ENCODE measurements around the gene RDH14.

DNA sequence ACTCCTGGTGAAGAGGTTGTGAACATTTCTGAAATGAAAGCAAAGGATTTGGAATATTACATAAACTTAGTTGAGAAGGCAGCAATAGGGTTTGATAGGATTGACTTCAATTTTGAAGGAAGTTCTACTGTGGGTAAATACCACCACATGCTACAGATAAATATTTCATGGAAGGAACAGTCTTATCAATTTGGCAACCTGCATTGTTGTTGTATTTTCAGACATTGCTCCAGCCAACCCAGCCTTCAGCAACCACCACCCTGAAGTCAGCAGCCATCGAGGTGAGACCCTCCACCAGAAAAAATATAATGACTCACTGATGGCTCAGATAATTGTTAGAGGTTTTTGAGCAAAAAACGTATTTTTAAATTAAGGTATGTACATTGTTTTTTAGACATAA is 10.0 kb downstream of the RDH14 start:
- TF ChIP-seq EGR1 (IDR thresholded peaks at IDR 0.05; ENCODE audit: low read depth in 2 of 2) (no peak), TAF1 (conservative IDR thresholded peaks at IDR 0.05) (no peak), RAD21 (IDR thresholded peaks at IDR 0.05) (no peak), YY1 (IDR thresholded peaks at IDR 0.05) (no peak), ATF3 (IDR thresholded peaks at IDR 0.05) (no peak), SP1 (IDR thresholded peaks at IDR 0.05) (no peak), GABPA (IDR thresholded peaks at IDR 0.05 in 1 of 2, conservative IDR thresholded peaks at IDR 0.05 in 1 of 2) (no peak), FOXA1 (IDR thresholded peaks at IDR 0.05) (no peak), HNF4G (IDR thresholded peaks at IDR 0.05) (no peak), RXRA (IDR thresholded peaks at IDR 0.05) (no peak), JUND (IDR thresholded peaks at IDR 0.05) (no peak)
- TF ChIP-seq, protein P1, sequence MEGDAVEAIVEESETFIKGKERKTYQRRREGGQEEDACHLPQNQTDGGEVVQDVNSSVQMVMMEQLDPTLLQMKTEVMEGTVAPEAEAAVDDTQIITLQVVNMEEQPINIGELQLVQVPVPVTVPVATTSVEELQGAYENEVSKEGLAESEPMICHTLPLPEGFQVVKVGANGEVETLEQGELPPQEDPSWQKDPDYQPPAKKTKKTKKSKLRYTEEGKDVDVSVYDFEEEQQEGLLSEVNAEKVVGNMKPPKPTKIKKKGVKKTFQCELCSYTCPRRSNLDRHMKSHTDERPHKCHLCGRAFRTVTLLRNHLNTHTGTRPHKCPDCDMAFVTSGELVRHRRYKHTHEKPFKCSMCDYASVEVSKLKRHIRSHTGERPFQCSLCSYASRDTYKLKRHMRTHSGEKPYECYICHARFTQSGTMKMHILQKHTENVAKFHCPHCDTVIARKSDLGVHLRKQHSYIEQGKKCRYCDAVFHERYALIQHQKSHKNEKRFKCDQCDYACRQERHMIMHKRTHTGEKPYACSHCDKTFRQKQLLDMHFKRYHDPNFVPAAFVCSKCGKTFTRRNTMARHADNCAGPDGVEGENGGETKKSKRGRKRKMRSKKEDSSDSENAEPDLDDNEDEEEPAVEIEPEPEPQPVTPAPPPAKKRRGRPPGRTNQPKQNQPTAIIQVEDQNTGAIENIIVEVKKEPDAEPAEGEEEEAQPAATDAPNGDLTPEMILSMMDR (IDR thresholded peaks at IDR 0.05; ENCODE audit: low read depth, low read length, missing input control), result no peak
- TF ChIP-seq, protein P2, sequence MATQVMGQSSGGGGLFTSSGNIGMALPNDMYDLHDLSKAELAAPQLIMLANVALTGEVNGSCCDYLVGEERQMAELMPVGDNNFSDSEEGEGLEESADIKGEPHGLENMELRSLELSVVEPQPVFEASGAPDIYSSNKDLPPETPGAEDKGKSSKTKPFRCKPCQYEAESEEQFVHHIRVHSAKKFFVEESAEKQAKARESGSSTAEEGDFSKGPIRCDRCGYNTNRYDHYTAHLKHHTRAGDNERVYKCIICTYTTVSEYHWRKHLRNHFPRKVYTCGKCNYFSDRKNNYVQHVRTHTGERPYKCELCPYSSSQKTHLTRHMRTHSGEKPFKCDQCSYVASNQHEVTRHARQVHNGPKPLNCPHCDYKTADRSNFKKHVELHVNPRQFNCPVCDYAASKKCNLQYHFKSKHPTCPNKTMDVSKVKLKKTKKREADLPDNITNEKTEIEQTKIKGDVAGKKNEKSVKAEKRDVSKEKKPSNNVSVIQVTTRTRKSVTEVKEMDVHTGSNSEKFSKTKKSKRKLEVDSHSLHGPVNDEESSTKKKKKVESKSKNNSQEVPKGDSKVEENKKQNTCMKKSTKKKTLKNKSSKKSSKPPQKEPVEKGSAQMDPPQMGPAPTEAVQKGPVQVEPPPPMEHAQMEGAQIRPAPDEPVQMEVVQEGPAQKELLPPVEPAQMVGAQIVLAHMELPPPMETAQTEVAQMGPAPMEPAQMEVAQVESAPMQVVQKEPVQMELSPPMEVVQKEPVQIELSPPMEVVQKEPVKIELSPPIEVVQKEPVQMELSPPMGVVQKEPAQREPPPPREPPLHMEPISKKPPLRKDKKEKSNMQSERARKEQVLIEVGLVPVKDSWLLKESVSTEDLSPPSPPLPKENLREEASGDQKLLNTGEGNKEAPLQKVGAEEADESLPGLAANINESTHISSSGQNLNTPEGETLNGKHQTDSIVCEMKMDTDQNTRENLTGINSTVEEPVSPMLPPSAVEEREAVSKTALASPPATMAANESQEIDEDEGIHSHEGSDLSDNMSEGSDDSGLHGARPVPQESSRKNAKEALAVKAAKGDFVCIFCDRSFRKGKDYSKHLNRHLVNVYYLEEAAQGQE (IDR thresholded peaks at IDR 0.05), result no peak
- TF ChIP-seq, protein P3, sequence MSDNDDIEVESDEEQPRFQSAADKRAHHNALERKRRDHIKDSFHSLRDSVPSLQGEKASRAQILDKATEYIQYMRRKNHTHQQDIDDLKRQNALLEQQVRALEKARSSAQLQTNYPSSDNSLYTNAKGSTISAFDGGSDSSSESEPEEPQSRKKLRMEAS (IDR thresholded peaks at IDR 0.05), result no peak
